H1 (cell line): Measurements from ENCODE around the gene DNAJC7. TPM values are rescaled to one million over a fixed set of nuclear protein-coding genes. Genes with fewer than 3 reads are reported as not detected.

Experiments used
- YY1 ChIP-seq: IDR thresholded peaks from 2 replicates; pipeline ENCODE4 v1.6.1; 2011; ENCODE audit warnings: low read depth, mild to moderate bottlenecking, low read length
- polyA plus RNA-seq, 7 experiments: library from polyadenylated mRNA; depleted of rRNA in 3 of 7; stranded (reverse) in 5 of 7; unstranded in 2 of 7; fragments of >200 nt in 5 of 7; fragments of 200-250 nt in 2 of 7; gene quantifications; 1 replicate in 5 of 7; 2 replicates in 1 of 7; 4 replicates in 1 of 7; pipeline versions ENCODE4 v1.2.1 to v1.2.3, GENCODE V29; 2011 to 2013; ENCODE audit warnings: missing spikeins in 2 of 7, mixed read lengths in 2 of 7
- total RNA-seq: library from RNA; stranded (reverse); fragmentation: NEBNext Ultra II Directional; extraction: Animal tissue kit (Norgen Biotek cat#: 25700); gene quantifications from 2 replicates; pipeline ENCODE4 v1.2.1, GENCODE V29; 2021

The DNAJC7 gene
- total and polyA plus RNA-seq, 2 of the 8 experiments (the other 6 are each of a cell fraction or from before 2014, with no cell fraction given): 31.0 to 148 TPM

GRCh38 chr17:42031584-42031983 lies 14.3 kb upstream of the DNAJC7 start (continued):
- no peak for TF ChIP-seq YY1
